GM03348 (cell line): ENCODE results near the gene PLPPR3.
A peak's percentile ranks its signal among the peaks of the same experiment; 100 is the strongest.
"Not testable (repeated sequence)": the region's sequence is repeated elsewhere in the genome, so short reads cannot be mapped to it uniquely, and the experiment has no call there.

Experiments used
- DNase-seq: peaks from one replicate; pipeline ENCODE4 v3.0.0; 2012; ENCODE audit warnings: low spot score

Gene PLPPR3

DNA sequence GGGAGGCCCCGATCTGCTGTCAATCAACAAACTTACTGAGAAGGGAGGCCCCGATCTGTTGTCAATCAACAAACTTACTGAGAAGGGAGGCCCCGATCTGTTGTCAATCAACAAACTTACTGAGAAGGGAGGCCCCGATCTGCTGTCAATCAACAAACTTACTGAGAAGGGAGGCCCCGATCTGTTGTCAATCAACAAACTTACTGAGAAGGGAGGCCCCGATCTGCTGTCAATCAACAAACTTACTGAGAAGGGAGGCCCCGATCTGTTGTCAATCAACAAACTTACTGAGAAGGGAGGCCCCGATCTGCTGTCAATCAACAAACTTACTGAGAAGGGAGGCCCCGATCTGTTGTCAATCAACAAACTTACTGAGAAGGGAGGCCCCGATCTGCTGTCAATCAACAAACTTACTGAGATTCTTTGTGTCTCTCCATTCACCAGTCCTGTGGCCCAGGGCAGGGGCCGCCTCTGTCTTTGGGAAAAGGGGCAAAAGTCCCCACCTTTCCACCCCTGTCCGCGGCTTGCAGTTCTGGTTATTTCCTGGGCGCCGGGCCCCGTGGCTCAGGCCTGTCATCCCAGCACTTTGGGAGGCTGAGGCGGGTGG, 32.0 kb upstream of the PLPPR3 start:
- DNase-seq = not testable (repeated sequence)

DNA sequence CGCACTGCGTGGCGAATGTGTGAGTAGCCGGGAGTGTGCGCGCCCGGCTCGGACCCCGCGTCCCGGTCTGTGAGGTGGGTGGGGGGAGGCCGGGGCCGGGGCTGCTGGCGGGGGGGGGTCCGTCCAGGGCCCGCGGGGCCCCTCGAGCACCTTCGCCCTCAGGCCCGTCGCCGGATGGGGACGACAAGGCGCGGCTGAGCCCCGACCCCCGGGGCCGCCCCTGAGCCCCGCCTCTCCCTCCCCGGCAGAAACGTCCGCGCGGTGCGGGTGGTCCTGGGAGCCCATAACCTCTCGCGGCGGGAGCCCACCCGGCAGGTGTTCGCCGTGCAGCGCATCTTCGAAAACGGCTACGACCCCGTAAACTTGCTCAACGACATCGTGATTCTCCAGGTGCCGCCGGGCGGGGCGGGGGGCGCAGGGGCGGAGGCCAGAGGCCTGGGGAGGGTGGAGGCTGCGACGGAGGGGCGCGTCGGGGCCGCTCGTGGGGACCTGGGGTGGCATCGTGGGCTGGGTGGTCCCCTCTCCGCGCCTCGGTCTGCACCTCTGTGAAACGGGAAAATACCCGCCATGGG, 31.3 kb upstream of the PLPPR3 start:
- no peak for DNase-seq

DNA sequence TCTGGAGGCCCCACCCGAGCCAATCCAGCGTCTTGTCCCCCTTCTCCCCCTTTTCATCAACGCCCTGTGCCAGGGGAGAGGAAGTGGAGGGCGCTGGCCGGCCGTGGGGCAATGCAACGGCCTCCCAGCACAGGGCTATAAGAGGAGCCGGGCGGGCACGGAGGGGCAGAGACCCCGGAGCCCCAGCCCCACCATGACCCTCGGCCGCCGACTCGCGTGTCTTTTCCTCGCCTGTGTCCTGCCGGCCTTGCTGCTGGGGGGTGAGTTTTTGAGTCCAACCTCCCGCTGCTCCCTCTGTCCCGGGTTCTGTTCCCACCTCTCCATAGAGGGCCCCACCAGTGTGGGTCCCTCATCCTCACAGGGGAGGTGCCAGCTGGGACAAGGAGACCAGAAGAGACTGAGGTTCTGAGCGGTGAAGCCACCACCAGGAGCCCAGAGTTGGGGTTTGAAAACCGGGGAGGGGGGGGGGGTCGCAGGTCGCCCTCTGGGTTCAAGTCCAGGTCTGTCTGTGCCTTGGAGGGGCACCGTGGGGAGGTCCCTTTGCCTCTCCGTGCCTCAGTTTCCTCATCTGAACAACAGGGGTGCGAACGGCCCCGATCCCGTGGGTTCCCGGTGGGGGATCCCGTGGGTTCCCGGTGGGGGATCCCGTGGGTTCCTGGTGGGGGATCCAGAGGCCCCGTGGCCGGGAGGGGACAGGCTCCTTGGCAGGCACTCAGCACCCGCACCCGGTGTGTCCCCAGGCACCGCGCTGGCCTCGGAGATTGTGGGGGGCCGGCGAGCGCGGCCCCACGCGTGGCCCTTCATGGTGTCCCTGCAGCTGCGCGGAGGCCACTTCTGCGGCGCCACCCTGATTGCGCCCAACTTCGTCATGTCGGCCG, 30.6 kb upstream of the PLPPR3 start, which contains the start of gene ELANE:
Gene ELANE (plus strand): TSS at position 168 of the 878 bp plus-strand sequence. CDS start 26 bp downstream, at position 194.
- DNase-seq = no peak

DNA sequence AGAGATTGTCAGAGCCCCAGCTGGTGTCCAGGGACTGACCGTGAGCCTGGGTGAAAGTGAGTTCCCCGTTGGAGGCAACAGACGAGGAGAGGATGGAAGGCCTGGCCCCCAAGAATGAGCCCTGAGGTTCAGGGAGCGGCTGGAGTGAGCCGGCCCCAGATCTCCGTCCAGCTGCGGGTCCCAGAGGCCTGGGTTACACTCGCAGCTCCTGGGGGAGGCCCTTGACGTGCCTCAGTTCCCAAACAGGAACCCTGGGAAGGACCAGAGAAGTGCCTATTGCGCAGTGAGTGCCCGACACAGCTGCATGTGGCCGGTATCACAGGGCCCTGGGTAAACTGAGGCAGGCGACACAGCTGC, 29.2 kb upstream of the PLPPR3 start:
- no peak for DNase-seq

DNA sequence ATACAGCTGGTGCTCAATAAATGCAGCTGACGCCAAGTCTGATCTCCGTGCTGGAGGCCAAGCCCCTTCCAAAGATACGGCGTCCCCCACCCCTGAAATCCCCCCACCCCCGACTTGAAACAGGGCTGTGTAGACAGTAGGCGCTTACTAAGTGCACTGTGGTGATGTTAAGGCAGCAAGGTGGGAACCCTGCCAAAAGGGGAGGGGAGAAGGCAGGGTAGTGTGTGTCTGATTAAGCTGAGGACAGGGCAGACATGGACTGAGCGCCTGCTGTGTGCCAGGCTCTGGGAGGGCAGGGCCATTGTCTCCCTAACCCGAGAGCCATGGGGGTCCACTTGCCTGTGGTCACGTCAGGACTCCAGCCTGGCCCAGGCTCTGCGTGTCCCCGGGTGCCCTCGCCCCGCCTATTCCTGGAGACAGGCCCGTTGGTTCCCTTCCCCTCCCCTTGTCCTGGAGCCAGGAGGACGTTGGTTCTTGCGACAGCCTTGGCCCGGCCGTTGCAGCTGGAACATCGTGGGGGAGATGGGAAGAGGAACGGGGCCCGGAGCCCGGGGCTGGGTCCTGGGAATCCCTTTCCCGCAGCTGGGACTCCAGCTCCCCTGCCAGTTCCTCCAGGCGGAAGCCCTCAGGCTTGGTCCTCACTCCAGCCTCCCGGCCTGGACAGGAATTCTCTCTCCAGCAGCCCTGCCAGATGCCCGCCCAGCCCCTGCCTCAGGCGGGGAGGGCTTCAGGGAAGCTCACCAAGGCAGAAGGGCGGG, 28.6 kb upstream of the PLPPR3 start:
- peak; percentile 92 for DNase-seq

DNA sequence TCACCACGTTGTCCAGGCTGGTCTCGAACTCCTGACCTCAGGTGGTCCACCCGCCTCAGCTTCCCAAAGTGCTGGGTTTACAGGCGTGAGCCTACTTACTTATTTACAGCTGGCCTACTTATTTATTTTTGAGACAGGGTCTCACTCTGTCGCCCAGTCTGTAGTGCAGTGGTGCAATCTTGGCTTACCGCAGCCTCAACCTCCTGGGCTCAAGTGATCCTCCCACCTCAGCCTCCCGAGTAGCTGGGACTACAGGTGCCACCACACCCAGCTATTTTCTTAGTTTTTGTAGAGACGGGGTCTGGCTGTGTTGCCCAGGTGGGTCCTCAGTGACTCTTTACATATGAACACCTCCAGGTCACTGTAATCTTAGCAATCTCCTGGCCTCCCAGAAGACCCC, 27.4 kb upstream of the PLPPR3 start:
- not testable (repeated sequence) for DNase-seq

DNA sequence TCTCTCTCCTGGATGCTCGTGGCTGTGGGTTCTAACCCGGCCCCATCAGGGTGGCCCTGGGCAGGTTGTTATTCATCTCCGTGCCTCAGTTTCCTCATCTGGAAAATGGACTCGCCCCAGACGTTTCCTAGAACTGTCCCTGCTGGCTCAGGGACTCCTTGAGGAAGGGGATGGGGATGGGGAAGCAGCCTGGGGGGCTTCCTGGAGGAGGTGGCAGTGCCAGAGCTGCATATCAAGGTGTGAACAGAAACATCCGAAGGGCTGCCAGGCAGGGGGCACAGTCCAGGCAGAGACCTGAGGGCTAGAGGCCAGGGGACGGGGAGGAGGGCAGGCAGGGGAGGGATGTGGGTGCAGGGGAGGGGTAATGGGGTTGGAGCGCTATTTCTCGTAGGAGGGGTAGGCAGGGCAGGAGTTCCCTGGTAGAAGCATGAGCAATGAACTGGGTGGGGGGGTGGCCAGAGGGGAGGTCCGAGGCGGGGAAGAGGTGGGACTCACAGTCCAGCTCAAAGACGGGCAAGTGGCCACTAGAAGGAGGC, 26.7 kb upstream of the PLPPR3 start:
- no peak for DNase-seq

DNA sequence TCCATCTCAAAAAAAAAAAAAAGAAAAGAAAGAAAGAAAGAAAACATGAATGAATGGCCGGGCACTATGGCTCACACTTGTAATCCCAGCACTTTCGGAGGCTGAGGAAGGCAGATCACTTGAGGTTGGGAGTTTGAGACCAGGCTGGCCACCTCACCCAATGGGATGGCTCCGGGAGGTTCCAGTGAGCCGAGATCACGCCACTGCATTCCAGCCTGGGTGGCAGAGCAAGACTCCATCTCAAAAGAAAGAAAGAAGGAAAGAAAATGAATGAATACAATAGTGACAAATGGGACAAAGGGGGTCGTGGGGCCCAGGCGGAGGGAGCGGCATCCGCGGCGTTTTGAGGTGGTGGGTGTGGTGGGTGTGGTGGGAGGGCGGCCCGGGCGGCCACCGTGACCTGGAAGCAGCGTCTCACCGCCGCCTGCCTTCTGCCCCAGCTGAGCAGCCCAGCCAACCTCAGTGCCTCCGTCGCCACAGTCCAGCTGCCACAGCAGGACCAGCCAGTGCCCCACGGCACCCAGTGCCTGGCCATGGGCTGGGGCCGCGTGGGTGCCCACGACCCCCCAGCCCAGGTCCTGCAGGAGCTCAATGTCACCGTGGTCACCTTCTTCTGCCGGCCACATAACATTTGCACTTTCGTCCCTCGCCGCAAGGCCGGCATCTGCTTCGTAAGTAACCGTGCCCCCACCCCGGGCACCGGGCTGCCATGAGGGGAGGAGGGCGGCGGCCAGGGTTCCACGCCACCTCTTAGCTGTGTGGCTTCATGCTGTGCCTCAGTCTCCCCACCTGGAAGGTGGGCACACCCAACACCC, 24.2 kb upstream of the PLPPR3 start:
- no peak for DNase-seq

DNA sequence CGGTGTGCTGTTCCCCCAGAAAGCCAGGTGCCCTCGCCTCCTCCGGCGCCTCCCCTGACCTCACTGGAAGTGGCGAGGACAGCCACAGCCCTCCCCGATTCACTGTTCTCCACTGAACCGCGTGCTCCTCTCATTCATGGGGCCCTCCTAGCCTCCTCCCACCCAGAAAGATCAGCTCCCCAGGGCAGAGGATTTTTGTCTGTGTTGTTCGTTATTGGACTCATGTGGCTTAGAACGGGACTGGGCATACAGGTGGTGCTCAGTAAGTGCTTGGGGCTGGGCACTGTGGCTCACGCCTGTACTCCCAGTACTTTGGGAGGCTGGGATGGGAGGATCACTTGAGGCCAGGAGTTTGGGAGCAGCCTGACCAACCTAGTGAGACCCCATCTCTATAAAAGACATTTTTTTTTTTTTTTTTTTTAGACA, 22.8 kb upstream of the PLPPR3 start:
- no peak for DNase-seq

DNA sequence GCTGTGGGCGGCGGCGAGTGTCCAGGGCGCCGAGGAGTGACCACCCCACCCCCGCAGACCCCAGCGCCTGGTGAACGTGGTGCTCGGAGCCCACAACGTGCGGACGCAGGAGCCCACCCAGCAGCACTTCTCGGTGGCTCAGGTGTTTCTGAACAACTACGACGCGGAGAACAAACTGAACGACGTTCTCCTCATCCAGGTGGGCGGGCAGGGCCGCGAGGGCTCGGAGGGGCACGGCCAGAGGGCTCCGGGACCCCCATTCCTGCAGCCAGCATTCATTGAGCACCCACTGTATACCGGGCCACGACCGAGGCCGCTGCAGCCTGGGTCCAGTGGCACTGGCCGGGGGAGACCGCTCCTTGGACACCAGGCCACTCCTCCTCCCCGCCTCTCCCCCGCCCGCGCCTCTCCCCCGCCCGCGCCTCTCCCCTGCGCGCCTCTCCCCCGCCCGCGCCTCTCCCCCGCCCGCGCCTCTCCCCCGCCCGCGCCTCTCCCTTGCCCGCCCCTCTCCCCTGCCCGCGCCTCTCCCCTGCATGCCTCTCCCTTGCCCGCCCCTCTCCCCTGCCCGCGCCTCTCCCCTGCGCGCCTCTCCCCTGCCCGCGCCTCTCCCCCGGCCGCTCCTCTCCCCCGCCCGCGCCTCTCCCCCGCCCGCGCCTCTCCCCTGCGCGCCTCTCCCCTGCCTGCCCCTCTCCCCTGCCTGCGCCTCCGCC, 22.2 kb upstream of the PLPPR3 start:
- DNase-seq = no peak

DNA sequence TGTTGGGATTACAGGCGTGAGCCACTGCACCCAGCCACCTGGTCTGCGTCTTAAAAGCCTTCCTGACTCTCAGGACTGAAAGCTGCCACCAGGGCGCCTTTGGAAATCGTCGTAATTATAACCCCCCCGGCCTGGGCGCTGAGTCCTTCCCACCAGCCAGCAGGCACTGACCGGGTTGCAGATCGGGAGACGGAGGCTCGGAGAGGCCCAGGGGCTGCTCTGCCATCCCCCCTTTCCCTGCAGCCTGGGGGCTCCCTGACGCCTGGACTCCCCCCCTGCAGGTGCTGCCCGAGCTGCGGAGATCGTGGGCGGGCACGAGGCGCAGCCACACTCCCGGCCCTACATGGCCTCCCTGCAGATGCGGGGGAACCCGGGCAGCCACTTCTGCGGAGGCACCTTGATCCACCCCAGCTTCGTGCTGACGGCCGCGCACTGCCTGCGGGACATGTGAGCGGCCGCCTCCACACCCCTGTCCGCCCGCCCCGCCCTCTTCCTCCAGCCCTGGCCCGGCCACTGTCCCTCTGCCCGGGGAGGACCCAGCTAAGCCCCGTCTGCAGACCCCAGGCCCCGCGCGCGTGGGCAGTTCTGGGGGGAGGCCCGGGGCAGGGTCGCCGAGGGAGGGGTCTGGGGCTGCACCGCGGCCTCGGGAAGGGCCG, 21.6 kb upstream of the PLPPR3 start:
- DNase-seq = peak; percentile 27

DNA sequence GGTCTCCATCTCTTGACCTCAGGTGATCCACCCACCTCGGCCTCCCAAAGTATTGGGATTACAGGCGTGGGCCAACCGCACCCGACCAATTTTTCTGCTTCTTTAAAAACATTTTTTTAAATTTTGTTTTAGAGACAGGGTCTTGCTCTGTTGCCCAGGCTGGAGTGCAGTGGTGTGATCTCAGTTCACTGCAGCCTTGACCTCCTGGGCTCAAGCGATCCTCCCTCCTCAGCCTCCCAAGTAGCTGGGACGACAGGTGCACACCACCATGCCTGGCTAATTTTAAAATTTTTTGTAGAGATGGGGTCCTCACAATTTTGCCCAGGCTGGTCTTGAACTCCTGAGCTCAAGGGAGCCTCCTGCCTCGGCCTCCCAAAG, 21.0 kb upstream of the PLPPR3 start:
- not testable (repeated sequence) for DNase-seq

DNA sequence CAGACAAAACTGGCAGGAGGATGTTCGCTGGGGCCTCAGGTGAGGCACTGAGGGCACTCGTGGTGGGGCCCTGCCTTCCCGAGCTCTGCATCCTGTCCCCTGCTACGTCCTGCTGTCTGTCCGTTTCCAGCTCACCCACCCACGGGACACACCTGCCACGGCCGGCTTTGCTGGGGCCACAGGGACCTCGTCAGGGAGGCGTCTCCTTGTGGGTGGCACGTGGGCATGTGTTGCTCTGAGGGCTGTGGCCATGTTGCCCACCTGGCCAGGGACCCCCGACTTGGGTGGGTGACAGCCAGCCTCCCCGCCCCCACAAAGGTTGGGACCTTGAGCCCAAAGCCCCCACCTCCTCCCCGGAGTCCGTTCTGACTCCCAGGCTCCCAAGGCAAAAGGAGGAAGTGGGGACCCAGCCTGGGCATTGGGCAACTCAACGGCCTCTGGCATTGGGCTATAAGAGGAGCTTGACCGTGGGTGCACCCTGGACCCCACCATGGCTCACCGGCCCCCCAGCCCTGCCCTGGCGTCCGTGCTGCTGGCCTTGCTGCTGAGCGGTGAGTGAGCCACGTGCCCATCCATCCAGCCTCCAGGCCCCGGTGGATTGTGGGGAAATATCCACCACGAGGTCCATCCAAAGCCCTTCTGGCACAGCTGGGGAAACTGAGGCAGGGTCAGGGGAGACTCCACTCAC, 18.9 kb upstream of the PLPPR3 start, which contains the start of gene PRTN3:
Gene PRTN3 (plus strand): TSS at position 481 of the 688 bp plus-strand sequence. CDS start 10 bp downstream, at position 491.
- no peak for DNase-seq

DNA sequence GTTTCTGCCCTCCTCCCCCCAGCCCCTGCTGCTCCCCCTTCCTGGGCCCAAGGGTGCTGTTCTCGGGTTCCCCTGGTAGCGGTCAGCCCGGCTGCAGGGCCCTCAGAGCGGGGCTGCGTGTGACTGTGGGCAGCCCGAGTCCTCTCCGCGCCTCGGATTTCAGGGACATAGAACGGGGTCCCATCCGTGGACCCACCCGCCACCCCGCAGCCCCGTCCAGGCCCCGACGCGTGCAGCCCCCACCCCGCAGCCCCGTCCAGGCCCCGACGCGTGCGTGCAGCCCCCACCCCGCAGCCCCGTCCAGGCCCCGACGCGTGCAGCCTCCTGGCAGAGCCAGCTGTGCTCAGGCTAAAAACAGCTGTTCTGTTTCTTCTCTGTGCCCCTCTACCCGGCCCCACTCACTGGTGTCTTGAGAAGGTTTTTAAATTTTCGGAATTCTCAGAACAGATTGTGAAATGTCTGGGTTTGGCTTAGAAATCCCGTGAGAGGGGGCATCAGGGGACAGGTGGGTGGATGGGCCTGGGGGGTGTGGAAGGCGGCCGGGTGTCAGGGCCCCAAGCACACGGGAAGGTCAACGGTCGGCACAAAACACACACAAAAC, 13.6 kb upstream of the PLPPR3 start:
- DNase-seq = no peak

DNA sequence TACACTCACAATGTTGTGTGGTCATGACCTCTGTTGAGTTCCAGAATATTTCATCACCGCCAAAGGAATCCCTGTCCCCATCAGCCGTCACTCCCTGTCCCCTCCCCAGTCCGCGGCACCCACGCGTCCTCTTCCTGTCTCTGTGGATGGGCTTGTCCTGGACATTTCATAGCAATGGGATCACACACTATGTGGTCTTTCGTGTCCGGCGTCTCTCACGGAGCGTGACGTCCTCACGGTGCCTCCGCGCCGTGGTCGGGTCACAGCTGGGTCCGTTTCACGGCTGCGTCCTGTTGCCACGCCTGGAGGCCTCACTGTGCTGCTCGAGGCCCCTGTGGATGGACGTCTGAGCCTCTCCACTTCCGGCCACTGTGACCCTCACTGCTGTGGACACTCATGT, 12.5 kb upstream of the PLPPR3 start:
- no peak for DNase-seq

DNA sequence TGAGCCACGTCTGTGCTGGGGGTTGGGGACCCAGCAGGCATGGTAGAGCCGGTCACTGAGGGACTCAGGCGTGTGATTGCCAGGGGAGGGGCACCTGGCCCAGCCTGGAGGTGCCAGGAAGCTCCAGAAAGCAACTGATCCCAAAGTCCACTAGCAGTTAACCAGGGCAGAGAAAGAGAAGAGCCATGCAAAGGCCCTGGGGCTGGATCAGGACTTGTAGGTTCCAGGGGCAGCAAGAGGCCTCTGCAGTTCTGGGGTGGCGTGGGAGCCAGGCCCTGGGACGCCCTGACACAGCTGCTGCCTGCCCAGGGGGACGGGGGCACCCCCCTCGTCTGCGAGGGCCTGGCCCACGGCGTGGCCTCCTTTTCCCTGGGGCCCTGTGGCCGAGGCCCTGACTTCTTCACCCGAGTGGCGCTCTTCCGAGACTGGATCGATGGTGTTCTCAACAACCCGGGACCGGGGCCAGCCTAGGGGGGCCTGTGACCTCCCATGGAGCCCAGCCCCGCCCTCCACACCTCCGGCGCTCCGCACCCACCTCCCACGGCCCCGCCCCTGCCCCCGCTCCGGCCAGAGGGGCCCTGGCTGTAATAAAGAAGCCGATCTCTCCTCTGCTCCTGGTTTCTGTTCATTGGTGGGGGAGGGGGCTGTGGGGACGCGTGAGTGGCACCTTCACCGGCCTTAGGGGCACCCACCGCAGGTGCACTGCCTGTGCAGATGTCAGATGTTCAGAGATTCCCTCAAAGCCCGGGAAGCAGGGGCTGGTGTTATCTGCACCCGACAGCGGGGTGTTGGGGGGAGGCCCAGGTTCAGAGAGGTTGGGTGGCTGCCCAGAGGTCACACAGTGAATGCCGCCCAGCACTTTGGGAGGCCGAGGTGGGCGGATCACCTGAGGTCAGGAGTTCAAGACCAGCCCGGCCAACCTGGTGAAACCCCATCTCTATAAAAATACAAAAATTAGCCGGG, 9.9 kb upstream of the PLPPR3 start:
- no peak for DNase-seq

DNA sequence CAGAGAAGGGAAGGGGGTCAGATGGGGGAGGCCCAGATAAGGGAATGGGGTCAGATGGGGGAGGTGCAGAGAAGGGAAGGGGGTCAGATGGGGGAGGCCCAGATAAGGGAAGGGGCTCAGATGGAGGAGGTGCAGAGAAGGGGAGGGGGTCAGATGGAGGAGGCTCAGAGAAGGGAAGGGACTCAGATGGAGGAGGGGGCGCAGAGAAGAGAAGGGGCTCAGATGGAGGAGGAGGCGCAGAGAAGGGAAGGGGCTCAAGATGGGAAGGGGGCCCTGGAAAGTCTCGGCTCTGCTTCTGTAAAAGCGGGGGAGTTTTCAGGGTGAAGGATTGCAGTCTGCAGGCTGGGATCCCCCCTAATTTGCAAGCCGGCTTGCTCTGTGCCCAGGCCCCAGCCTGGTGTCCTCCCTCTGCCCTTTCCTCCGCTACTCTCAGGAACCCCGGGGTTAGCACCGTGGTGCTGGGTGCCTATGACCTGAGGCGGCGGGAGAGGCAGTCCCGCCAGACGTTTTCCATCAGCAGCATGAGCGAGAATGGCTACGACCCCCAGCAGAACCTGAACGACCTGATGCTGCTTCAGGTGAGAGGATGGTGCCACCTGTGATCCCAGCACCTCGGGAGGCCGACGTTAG, 7.5 kb upstream of the PLPPR3 start:
- DNase-seq = no peak
